GM21529 (cell line): ENCODE results near the gene TLNRD1.

ENCODE experiments used
- ATAC-seq: cut with Tn5 transposase; IDR thresholded peaks from one replicate; pipeline ENCODE4 v1.9.1; 2021; ENCODE audit not compliant: unreplicated experiment

TLNRD1 gene

GRCh38 chr15:81025721-81026370, 25.1 kb downstream of the TLNRD1 start:
- no peak for ATAC-seq

- no peak for ATAC-seq
Measured at GRCh38 chr15:81026836-81027599, 26.3 kb downstream of the TLNRD1 start.

- no peak for ATAC-seq
Measured at GRCh38 chr15:81029414-81030300, 28.9 kb downstream of the TLNRD1 start.

GRCh38 chr15:81030301-81030750, 29.6 kb downstream of the TLNRD1 start:
- no peak for ATAC-seq

- ATAC-seq = no peak
Measured at GRCh38 chr15:81031203-81031602, 30.5 kb downstream of the TLNRD1 start.

- ATAC-seq = no peak
Measured at GRCh38 chr15:81032355-81032754, 31.6 kb downstream of the TLNRD1 start.

- ATAC-seq = no peak
Measured at GRCh38 chr15:81032818-81033217, 32.1 kb downstream of the TLNRD1 start.

- no peak for ATAC-seq
Measured at GRCh38 chr15:81033508-81033907, 32.8 kb downstream of the TLNRD1 start.

- ATAC-seq = no peak
Measured at GRCh38 chr15:81037952-81038743, 37.4 kb downstream of the TLNRD1 start.

- no peak for ATAC-seq
Measured at GRCh38 chr15:81038975-81039607, 38.4 kb downstream of the TLNRD1 start.

- no peak for ATAC-seq
Measured at GRCh38 chr15:81040757-81041156, 40.0 kb downstream of the TLNRD1 start.

GRCh38 chr15:81043281-81043934, 42.7 kb downstream of the TLNRD1 start:
- no peak for ATAC-seq

- no peak for ATAC-seq
Measured at GRCh38 chr15:81043935-81044575, 43.3 kb downstream of the TLNRD1 start.

GRCh38 chr15:81046290-81046689, 45.6 kb downstream of the TLNRD1 start:
- ATAC-seq = no peak

- ATAC-seq = no peak
Measured at GRCh38 chr15:81047928-81048327, 47.2 kb downstream of the TLNRD1 start.

GRCh38 chr15:81049835-81050234, 49.1 kb downstream of the TLNRD1 start:
- no peak for ATAC-seq

GRCh38 chr15:81050259-81050658, 49.5 kb downstream of the TLNRD1 start:
- no peak for ATAC-seq

GRCh38 chr15:81050805-81051204, 50.1 kb downstream of the TLNRD1 start:
- no peak for ATAC-seq

- no peak for ATAC-seq
Measured at GRCh38 chr15:81052046-81052445, 51.3 kb downstream of the TLNRD1 start.
